Measurements from ENCODE around the gene MUC5AC. TPM values are rescaled to one million over a fixed set of nuclear protein-coding genes. Genes with fewer than 3 reads are reported as not detected.
"Not testable (repeated sequence)": the region's sequence is repeated elsewhere in the genome, so short reads cannot be mapped to it uniquely, and the experiment has no call there.

MUC5AC gene
- total RNA-seq, 2 experiments from 2014 or later, result not detected

DNA sequence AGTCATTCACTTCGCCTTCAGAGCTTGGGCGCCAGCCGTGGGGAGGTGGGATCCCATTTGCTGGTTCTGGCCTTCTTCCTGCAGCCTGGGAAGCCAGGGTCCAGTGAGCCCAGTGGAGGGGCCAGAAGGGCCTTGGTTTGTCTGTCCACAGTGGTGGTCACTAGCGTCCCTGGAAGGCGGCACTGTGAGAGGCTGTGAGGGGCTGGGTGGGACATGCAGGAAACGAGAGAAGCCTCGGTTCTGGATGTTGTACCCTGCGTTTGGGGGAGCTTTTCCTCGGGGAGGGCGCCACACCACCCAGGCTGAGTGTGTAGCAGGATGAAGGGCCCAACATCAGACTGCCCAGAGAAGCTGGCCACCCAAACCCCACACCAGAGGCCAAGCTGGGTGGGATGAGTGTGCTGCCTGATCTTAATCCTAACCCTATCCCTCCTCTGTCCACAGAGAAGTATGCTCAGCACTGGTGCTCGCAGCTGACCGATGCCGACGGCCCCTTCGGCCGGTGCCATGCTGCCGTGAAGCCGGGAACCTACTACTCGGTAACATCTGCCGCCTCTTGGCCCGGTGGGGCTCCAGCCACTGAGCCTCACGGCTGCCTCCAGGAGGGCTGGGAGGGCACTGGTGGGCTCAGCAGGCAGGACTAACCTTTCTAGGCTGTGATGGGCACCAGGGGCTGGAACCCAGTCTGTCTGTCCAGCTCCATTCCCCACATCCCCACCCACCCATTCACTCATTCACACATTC, 14.4 kb downstream of the MUC5AC start:
- Mint-ChIP-seq H3K36me3 (ENCODE audit: low read depth) (no peaks in the 10 kb centered on the region), H3K27me3 (no peaks in the 10 kb centered on the region), H3K27ac (no peak overlapping the region), H3K9me3 (ENCODE audit: low read depth) (peaks cover 8% of the 10 kb centered on the region), H3K4me1 (no peaks in the 10 kb centered on the region), H3K4me3 (no peak overlapping the region)
- CTCF ChIA-PET, result no interaction called here
- intact Hi-C loops (cut with DNase I, micrococcal nuclease), result no loop called here
- ATAC-seq, result no peak
- no peak for DNase-seq
- POLR2A ChIA-PET, result no interaction called here

DNA sequence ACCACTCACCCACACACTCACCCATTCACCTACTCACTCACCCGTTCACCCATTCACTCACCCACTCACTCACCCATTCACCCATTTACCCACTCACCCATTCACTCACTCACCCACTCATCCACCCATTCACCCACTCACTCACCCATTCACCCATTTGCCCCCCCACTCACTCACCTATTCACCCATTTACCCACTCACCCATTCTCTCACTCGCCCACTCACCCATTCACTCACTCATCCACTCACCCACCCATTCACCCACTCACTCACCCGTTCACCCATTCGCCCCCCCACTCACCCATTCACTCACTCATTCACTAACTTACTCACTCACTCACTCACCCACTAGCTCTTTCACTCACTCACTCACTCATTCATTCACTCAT, 15.0 kb downstream of the MUC5AC start:
- no peaks in the 10 kb centered on the region for H3K4me1 Mint-ChIP-seq
- no peak overlapping the region for H3K4me3 Mint-ChIP-seq
- no peaks in the 10 kb centered on the region for H3K36me3 Mint-ChIP-seq (ENCODE audit: low read depth)
- POLR2A ChIA-PET, result no interaction called here
- H3K9me3 Mint-ChIP-seq (ENCODE audit: low read depth), result peaks cover 8% of the 10 kb centered on the region
- intact Hi-C loops (cut with DNase I, micrococcal nuclease), result no loop called here
- DNase-seq (no peak), ATAC-seq (no peak)
- no peak overlapping the region for H3K27ac Mint-ChIP-seq
- CTCF ChIA-PET, result no interaction called here
- no peaks in the 10 kb centered on the region for H3K27me3 Mint-ChIP-seq

DNA sequence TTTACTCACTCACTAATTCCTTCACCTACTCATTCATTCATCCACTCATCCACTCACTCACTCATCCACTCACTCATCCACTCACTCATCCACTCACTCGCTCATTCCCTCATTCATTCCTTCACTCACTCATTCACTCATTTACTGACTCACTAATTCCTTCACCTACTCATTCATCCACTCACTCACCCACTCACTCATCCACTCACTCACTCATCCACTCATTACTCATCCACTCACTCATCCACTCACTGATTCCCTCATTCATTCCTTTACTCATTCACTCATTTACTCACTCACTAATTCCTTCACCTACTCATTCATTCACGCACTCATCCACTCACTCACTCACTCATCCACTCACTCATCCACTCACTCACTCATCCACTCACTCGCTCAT, 15.6 kb downstream of the MUC5AC start:
- H3K9me3 Mint-ChIP-seq (ENCODE audit: low read depth); intact Hi-C loops (cut with DNase I, micrococcal nuclease); H3K4me1 Mint-ChIP-seq; CTCF ChIA-PET; H3K4me3 Mint-ChIP-seq; H3K27me3 Mint-ChIP-seq; H3K27ac Mint-ChIP-seq; POLR2A ChIA-PET; H3K36me3 Mint-ChIP-seq (ENCODE audit: low read depth); ATAC-seq; DNase-seq: not testable (repeated sequence)

DNA sequence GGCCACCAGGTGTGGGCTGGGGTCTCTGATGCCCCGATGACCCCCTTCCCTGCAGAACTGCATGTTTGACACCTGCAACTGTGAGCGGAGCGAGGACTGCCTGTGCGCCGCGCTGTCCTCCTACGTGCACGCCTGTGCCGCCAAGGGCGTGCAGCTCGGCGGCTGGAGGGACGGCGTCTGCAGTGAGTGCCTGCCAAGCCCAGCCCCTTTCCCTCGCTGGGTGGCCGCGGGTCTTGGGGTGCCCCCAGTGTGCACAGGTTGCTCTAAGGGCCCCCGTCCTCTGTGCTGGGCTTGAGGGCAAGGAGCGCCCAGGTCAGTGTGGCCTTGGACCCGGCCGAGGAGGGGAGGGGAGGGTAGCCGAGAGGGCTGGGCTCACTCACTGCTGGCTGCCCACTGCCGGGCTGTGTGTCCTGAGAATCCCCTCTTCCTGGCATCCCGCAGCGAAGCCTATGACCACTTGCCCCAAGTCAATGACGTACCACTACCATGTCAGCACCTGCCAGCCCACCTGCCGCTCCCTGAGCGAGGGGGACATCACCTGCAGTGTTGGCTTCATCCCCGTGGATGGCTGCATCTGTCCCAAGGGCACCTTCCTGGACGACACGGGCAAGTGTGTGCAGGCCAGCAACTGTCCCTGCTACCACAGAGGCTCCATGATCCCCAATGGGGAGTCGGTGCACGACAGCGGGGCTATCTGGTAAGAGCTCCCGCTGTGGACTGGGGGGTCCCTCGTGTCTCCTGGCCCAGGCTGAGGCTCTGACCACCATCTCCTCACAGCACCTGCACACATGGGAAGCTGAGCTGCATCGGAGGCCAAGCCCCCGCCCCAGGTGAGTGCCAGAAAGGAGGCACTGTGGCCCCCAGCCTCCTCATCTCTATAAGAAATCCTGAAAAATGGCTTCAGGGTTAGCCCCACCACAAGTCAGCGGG, 17.0 kb downstream of the MUC5AC start:
- no peak for ATAC-seq
- ChIA-PET CTCF (no interaction called here), POLR2A (no interaction called here)
- Mint-ChIP-seq H3K4me1 (no peaks in the 10 kb centered on the region), H3K27me3 (no peaks in the 10 kb centered on the region), H3K27ac (no peak overlapping the region), H3K36me3 (ENCODE audit: low read depth) (no peaks in the 10 kb centered on the region), H3K9me3 (ENCODE audit: low read depth) (peaks cover 8% of the 10 kb centered on the region), H3K4me3 (no peak overlapping the region)
- no peak for DNase-seq
- intact Hi-C loops (cut with DNase I, micrococcal nuclease), result no loop called here

DNA sequence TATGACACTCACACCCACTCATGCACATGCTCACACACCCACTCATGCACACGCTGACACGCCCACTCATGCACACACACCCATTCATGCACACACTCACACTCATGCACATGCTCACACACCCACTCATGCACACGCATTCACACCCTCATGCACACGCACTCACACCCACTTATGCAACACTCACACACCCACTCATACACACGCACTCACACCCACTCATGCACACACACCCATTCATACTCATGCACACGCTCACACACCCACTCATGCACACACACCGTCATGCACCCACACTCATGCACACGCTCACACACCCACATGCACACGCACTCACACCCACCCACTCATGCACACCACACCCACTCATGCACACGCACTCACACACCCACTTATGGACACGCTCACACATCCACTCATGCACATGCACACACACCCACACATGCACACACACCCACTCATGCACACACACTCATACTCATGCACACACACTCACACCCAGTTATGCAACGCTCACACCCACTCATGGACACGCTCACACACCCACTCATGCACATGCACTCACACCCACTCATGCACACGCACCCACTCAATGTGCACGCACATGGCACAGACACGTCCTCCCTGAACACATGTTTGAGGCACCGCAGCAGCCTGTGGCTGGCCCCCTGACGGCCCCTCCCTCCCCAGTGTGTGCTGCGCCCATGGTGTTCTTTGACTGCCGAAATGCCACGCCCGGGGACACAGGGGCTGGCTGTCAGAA, 17.9 kb downstream of the MUC5AC start:
- ChIA-PET CTCF (no interaction called here), POLR2A (no interaction called here)
- Mint-ChIP-seq H3K4me3 (no peak overlapping the region), H3K36me3 (ENCODE audit: low read depth) (no peaks in the 10 kb centered on the region), H3K9me3 (ENCODE audit: low read depth) (peaks cover 8% of the 10 kb centered on the region), H3K27me3 (no peaks in the 10 kb centered on the region), H3K27ac (no peak overlapping the region), H3K4me1 (no peaks in the 10 kb centered on the region)
- intact Hi-C loops (cut with DNase I, micrococcal nuclease), result no loop called here
- ATAC-seq, result no peak
- no peak for DNase-seq

DNA sequence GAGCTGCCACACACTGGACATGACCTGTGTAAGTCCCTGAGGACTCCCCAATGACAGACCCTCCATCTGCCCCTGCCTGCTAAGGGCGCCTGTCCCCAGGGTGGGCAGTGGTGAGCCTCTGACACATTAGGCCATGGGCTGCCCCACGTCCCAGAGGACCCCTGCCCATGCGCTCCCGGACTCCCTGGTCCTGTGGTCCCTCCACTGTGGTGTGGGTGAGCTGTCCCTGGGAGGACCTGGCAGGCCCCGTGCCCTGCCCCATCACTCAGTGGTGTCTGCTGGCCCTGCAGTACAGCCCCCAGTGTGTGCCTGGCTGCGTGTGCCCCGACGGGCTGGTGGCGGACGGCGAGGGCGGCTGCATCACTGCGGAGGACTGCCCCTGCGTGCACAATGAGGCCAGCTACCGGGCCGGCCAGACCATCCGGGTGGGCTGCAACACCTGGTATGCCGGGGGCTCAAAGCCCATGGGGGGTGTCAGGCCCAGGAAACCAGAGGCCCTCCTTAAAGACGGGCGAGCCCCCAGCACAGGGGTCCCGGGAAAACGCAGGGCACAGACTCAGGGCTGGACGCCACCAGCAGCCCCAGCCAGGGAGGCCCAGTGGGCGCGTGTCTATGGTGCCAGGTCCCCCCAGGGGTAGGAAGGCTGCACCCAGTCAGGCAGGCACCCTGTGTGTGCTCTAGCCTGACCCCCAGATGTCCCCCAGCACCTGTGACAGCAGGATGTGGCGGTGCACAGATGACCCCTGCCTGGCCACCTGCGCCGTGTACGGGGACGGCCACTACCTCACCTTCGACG, 18.7 kb downstream of the MUC5AC start:
- intact Hi-C loops (cut with DNase I, micrococcal nuclease), result no loop called here
- DNase-seq (no peak), ATAC-seq (no peak)
- Mint-ChIP-seq H3K4me3 (no peak overlapping the region), H3K36me3 (ENCODE audit: low read depth) (no peaks in the 10 kb centered on the region), H3K9me3 (ENCODE audit: low read depth) (peaks cover 4% of the 10 kb centered on the region), H3K27me3 (no peaks in the 10 kb centered on the region), H3K27ac (no peak overlapping the region), H3K4me1 (no peaks in the 10 kb centered on the region)
- CTCF ChIA-PET, result no interaction called here
- POLR2A ChIA-PET, result no interaction called here

DNA sequence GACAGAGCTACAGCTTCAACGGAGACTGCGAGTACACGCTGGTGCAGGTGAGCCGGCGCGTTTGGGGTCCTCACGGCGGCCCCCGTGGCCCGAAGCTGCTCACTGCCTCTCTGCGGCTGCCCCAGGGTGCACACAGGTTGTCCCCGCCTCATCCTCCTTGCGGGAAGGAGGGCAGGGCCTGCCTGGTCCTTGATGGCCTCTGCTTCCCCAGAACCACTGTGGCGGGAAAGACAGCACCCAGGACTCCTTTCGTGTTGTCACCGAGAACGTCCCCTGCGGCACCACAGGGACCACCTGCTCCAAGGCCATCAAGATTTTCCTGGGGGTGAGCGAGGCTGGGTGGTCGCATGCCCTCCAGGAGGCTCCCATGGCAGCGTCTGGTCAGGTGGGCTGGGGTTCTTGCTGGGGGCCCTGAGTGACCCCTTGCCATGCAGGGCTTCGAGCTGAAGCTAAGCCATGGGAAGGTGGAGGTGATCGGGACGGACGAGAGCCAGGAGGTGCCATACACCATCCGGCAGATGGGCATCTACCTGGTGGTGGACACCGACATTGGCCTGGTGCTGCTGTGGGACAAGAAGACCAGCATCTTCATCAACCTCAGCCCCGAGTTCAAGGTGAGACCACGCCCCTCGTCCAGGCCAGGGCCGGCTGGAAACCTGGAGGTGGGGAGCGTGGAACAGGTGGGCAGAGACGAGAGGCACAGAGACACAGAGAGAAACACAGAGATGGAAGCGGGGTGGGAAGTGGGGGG, 19.4 kb downstream of the MUC5AC start:
- H3K9me3 Mint-ChIP-seq (ENCODE audit: low read depth), result peaks cover 4% of the 10 kb centered on the region
- no peaks in the 10 kb centered on the region for H3K4me1 Mint-ChIP-seq
- ChIA-PET CTCF (no interaction called here), POLR2A (no interaction called here)
- ATAC-seq (no peak), DNase-seq (no peak)
- H3K4me3 Mint-ChIP-seq, result no peak overlapping the region
- no peak overlapping the region for H3K27ac Mint-ChIP-seq
- no peaks in the 10 kb centered on the region for H3K36me3 Mint-ChIP-seq (ENCODE audit: low read depth)
- H3K27me3 Mint-ChIP-seq, result no peaks in the 10 kb centered on the region
- intact Hi-C loops (cut with DNase I, micrococcal nuclease), result no loop called here

DNA sequence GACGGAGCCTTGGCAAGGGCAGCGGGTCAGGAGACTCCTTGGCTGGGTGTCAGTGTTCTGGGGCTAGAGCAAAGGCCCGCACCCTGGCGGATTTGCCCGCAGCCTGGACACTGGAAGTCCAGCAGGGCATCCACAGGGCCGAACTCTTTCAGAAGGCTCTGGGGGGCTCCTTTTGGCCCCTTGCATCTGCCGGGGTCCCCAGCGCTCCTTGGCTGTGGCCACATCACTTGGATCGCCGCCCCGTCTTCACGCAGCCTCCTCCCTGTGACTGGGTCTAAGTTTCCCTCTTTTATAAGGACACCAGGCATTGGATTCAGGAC, 20.0 kb downstream of the MUC5AC start:
- ATAC-seq (no peak), DNase-seq (no peak)
- no peak overlapping the region for H3K27ac Mint-ChIP-seq
- intact Hi-C loops (cut with DNase I, micrococcal nuclease), result no loop called here
- no peaks in the 10 kb centered on the region for H3K4me1 Mint-ChIP-seq
- H3K9me3 Mint-ChIP-seq (ENCODE audit: low read depth), result peaks cover 4% of the 10 kb centered on the region
- CTCF ChIA-PET, result no interaction called here
- H3K4me3 Mint-ChIP-seq, result no peak overlapping the region
- H3K36me3 Mint-ChIP-seq (ENCODE audit: low read depth), result no peaks in the 10 kb centered on the region
- POLR2A ChIA-PET, result interaction anchor here (0.7 kb wide), 1 partner anchor 115 kb away, joined by 7 read pairs; no protein-coding TSS in a partner anchor
- H3K27me3 Mint-ChIP-seq, result no peaks in the 10 kb centered on the region

DNA sequence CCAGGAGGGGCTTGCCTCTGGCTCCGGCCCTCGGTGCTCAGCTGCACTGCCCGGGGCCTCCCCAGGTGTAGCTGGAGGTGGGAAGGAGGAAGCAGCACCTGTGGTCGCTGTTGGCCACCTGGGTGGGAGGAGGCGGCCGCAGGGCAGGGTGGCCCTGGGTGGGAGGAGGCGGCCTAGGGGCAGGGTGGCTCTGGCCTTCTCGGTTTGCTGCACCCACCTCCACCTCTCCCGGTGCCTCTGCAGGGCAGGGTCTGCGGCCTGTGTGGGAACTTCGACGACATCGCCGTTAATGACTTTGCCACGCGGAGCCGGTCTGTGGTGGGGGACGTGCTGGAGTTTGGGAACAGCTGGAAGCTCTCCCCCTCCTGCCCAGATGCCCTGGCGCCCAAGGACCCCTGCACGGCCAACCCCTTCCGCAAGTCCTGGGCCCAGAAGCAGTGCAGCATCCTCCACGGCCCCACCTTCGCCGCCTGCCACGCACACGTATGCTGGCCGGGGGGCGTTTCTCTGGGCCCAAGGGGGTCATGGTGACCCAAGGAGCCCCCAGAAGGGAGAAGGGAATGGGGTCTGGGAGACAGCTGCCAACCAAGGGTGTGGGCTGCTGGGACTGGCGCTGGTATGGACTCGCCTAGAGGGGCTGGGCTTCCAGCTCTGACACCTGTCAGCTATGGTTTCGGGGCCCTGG, 20.6 kb downstream of the MUC5AC start:
- Mint-ChIP-seq H3K27ac (no peak overlapping the region), H3K36me3 (ENCODE audit: low read depth) (no peaks in the 10 kb centered on the region), H3K9me3 (ENCODE audit: low read depth) (peaks cover 4% of the 10 kb centered on the region), H3K4me3 (no peak overlapping the region), H3K27me3 (no peaks in the 10 kb centered on the region), H3K4me1 (no peaks in the 10 kb centered on the region)
- ATAC-seq (no peak), DNase-seq (no peak)
- ChIA-PET CTCF (no interaction called here), POLR2A (interaction anchor here (0.7 kb wide), 1 partner anchor 115 kb away, joined by 7 read pairs; no protein-coding TSS in a partner anchor)
- intact Hi-C loops (cut with DNase I, micrococcal nuclease), result no loop called here

DNA sequence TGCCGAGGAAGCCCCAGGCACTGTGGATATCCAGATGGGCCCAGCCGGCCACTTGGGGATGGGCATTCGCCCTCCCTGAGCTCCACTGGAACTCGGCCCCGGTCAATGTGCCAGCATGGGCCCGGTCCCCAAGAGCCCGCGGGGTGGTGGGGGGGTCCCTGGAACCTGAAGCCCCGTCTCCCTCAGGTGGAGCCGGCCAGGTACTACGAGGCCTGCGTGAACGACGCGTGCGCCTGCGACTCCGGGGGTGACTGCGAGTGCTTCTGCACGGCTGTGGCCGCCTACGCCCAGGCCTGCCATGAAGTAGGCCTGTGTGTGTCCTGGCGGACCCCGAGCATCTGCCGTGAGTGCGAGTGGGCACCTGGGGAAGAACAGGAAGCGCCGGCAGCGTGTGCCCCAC, 21.2 kb downstream of the MUC5AC start:
- Mint-ChIP-seq H3K36me3 (ENCODE audit: low read depth) (no peaks in the 10 kb centered on the region), H3K9me3 (ENCODE audit: low read depth) (peaks cover 4% of the 10 kb centered on the region), H3K4me3 (no peak overlapping the region), H3K27ac (no peak overlapping the region), H3K27me3 (no peaks in the 10 kb centered on the region), H3K4me1 (no peaks in the 10 kb centered on the region)
- intact Hi-C loops (cut with DNase I, micrococcal nuclease), result no loop called here
- DNase-seq, result no peak
- no peak for ATAC-seq
- POLR2A ChIA-PET, result no interaction called here
- CTCF ChIA-PET, result no interaction called here
